IMR-90 (cell line): ENCODE data around the gene CYTH1.

ENCODE experiments used
- BHLHE40 ChIP-seq: fragments of 150-350 bp; IDR thresholded peaks from 2 replicates; pipeline ENCODE4 v1.6.1; 2016; ENCODE audit warnings: mild to moderate bottlenecking, low read depth, low read length
- CTCF ChIP-seq: conservative IDR thresholded peaks from 2 replicates; pipeline ENCODE4 v1.5.1; 2012; ENCODE audit warnings: mild to moderate bottlenecking, low read depth, low read length, improper control_type of control experiment
- POLR2A ChIP-seq: IDR thresholded peaks from 2 replicates; pipeline ENCODE4 v1.6.1; 2012; ENCODE audit warnings: mild to moderate bottlenecking, low read depth, low read length
- RAD21 ChIP-seq: IDR thresholded peaks from 2 replicates; pipeline ENCODE4 v1.6.1; 2012; ENCODE audit warnings: low read length, improper control_type of control experiment
- SMC3 ChIP-seq: fragments of 150-350 bp; IDR thresholded peaks from 2 replicates; pipeline ENCODE4 v1.6.1; 2016; ENCODE audit warnings: low read depth, mild to moderate bottlenecking, antibody characterized with exemption, low read length, moderate library complexity

GRCh38 chr17:78641666-78642065 lies 140.4 kb downstream of the CYTH1 start:
- no peak for TF ChIP-seq CTCF
- TF ChIP-seq BHLHE40, result no peak
- TF ChIP-seq RAD21, result no peak
- TF ChIP-seq POLR2A, result no peak
- no peak for TF ChIP-seq SMC3
